ENCODE measurements around the gene MYO1H.

DNA sequence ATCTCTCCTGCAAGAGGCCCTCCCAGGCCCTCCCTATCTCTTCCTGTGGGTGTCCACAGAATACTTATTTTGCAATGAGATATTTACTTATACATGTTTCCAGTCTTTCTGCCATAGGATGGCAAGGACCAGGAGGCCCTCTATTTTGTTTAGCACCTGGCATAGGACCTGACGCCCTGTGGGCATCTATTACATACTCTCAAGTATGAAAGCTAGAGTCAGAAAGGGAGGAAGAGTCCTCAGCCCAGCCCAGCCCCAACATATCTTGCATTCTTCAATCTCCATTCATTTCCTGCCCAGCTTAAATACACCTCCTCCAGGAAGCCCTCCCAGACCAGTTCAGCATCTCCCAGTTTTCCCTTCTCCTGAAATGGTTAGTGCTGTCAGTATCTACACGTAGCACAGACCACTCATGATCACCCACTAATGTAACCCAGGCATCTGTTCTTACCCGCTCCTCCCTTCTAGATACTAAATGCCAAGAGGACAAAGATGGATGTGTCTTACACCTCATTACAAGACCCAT is 46.0 kb upstream of the MYO1H start:
- TF ChIP-seq, protein P1, sequence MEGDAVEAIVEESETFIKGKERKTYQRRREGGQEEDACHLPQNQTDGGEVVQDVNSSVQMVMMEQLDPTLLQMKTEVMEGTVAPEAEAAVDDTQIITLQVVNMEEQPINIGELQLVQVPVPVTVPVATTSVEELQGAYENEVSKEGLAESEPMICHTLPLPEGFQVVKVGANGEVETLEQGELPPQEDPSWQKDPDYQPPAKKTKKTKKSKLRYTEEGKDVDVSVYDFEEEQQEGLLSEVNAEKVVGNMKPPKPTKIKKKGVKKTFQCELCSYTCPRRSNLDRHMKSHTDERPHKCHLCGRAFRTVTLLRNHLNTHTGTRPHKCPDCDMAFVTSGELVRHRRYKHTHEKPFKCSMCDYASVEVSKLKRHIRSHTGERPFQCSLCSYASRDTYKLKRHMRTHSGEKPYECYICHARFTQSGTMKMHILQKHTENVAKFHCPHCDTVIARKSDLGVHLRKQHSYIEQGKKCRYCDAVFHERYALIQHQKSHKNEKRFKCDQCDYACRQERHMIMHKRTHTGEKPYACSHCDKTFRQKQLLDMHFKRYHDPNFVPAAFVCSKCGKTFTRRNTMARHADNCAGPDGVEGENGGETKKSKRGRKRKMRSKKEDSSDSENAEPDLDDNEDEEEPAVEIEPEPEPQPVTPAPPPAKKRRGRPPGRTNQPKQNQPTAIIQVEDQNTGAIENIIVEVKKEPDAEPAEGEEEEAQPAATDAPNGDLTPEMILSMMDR (tag by site-specific recombination; IDR thresholded peaks at IDR 0.05): no peak
- TF ChIP-seq SP3 (tag by site-specific recombination; IDR thresholded peaks at IDR 0.05) (no peak), ZNF785 (tag by site-specific recombination; IDR thresholded peaks at IDR 0.05) (no peak), ZNF324 (tag by site-specific recombination; IDR thresholded peaks at IDR 0.05) (no peak), ZNF791 (tag by site-specific recombination; IDR thresholded peaks at IDR 0.05) (no peak), YY1 (tag by site-specific recombination; IDR thresholded peaks at IDR 0.05) (no peak), ZNF654 (tag by site-specific recombination; IDR thresholded peaks at IDR 0.05; ENCODE audit: low read depth) (no peak), YY2 (tag by site-specific recombination; IDR thresholded peaks at IDR 0.05) (no peak), ZNF302 (tag by site-specific recombination; IDR thresholded peaks at IDR 0.05; ENCODE audit: low read depth) (no peak)
- TF ChIP-seq, protein P2, sequence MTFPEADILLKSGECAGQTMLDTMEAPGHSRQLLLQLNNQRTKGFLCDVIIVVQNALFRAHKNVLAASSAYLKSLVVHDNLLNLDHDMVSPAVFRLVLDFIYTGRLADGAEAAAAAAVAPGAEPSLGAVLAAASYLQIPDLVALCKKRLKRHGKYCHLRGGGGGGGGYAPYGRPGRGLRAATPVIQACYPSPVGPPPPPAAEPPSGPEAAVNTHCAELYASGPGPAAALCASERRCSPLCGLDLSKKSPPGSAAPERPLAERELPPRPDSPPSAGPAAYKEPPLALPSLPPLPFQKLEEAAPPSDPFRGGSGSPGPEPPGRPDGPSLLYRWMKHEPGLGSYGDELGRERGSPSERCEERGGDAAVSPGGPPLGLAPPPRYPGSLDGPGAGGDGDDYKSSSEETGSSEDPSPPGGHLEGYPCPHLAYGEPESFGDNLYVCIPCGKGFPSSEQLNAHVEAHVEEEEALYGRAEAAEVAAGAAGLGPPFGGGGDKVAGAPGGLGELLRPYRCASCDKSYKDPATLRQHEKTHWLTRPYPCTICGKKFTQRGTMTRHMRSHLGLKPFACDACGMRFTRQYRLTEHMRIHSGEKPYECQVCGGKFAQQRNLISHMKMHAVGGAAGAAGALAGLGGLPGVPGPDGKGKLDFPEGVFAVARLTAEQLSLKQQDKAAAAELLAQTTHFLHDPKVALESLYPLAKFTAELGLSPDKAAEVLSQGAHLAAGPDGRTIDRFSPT (tag by site-specific recombination; IDR thresholded peaks at IDR 0.05): no peak
